HG03342 (cell line): ENCODE data around the gene NTRK3.

Source experiments
- ATAC-seq: cut with Tn5 transposase; IDR thresholded peaks from one replicate; pipeline ENCODE4 v1.9.1; 2021; ENCODE audit warnings: mild to moderate bottlenecking, moderate library complexity; ENCODE audit not compliant: unreplicated experiment

The NTRK3 gene

GRCh38 chr15:88126695-88127431 lies 129.7 kb downstream of the NTRK3 start:
- no peak for ATAC-seq

- no peak for ATAC-seq
Observed at GRCh38 chr15:88125576-88125975, 131.0 kb downstream of the NTRK3 start.

GRCh38 chr15:88124199-88124598 lies 132.3 kb downstream of the NTRK3 start:
- ATAC-seq = no peak

GRCh38 chr15:88121968-88122530 lies 134.5 kb downstream of the NTRK3 start:
- no peak for ATAC-seq

- ATAC-seq = no peak
Observed at GRCh38 chr15:88120026-88120425, 136.5 kb downstream of the NTRK3 start.

GRCh38 chr15:88118741-88119140 lies 137.8 kb downstream of the NTRK3 start:
- no peak for ATAC-seq

GRCh38 chr15:88118035-88118434 lies 138.5 kb downstream of the NTRK3 start:
- ATAC-seq = no peak

- ATAC-seq = no peak
Observed at GRCh38 chr15:88115486-88116152, 140.9 kb downstream of the NTRK3 start.

- ATAC-seq = no peak
Observed at GRCh38 chr15:88113613-88114308, 142.8 kb downstream of the NTRK3 start.

GRCh38 chr15:88108991-88109390 lies 147.5 kb downstream of the NTRK3 start:
- no peak for ATAC-seq

- ATAC-seq = no peak
Observed at GRCh38 chr15:88108477-88108876, 148.1 kb downstream of the NTRK3 start.

GRCh38 chr15:88106074-88106473 lies 150.5 kb downstream of the NTRK3 start:
- no peak for ATAC-seq

GRCh38 chr15:88104357-88104756 lies 152.2 kb downstream of the NTRK3 start:
- ATAC-seq = no peak

GRCh38 chr15:88100181-88100580 lies 156.4 kb downstream of the NTRK3 start:
- no peak for ATAC-seq

GRCh38 chr15:88098361-88098760 lies 158.2 kb downstream of the NTRK3 start:
- ATAC-seq = no peak

GRCh38 chr15:88091444-88092016 lies 165.0 kb downstream of the NTRK3 start:
- no peak for ATAC-seq

GRCh38 chr15:88090481-88091011 lies 166.0 kb downstream of the NTRK3 start:
- ATAC-seq = no peak

- no peak for ATAC-seq
Observed at GRCh38 chr15:88089731-88090130, 166.8 kb downstream of the NTRK3 start.

- ATAC-seq = no peak
Observed at GRCh38 chr15:88089024-88089620, 167.4 kb downstream of the NTRK3 start.
